ENCODE measurements around the gene ACOX2.

DNA sequence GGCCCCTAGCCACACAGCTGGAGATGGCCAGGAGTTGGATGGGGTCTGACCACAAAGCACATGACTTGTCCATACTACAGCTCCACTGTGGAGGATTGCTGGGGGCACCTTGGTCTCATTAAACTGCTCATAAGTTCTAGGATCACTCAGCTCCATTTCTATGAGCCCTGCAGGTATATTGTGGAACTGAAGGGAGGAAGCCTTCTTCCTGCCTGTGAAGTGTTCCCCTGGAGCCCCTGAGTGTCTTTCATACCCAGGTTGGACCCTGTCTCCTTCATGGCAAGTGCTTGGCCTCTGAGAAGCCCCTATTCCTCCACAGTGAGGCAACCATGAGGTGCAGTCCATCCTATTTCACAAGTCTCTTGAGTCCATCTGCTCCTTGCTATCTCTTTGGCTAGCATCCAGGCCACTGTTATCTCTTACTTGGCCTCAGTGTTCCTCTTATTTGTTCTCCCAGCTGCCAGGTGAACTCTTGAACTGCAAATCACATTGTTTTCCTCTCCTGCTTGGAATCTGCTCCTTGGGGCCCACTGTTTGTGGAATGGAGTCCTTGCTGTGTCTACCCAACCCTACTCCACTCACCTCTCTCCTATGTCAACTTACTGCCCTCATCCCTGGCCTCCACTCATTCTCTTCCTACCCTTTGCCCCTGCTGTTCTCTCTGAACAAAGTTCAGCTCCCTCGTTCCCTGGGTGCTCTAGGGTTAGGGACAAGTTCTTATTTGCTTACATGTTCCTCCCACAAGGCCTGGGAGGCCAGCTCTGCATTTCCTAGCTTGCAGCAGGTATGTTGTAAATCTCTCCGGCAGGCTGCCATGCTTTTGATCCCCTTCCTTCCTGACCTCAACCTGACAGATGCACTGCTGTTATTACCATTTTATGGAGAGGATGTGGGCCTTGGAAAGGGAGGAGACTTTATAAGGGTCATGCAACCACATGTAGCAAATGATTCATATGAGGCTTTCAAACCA lies 1.2 kb downstream of the ACOX2 start:
- TF ChIP-seq, protein P1, sequence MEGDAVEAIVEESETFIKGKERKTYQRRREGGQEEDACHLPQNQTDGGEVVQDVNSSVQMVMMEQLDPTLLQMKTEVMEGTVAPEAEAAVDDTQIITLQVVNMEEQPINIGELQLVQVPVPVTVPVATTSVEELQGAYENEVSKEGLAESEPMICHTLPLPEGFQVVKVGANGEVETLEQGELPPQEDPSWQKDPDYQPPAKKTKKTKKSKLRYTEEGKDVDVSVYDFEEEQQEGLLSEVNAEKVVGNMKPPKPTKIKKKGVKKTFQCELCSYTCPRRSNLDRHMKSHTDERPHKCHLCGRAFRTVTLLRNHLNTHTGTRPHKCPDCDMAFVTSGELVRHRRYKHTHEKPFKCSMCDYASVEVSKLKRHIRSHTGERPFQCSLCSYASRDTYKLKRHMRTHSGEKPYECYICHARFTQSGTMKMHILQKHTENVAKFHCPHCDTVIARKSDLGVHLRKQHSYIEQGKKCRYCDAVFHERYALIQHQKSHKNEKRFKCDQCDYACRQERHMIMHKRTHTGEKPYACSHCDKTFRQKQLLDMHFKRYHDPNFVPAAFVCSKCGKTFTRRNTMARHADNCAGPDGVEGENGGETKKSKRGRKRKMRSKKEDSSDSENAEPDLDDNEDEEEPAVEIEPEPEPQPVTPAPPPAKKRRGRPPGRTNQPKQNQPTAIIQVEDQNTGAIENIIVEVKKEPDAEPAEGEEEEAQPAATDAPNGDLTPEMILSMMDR (IDR thresholded peaks at IDR 0.05; ENCODE audit: low read depth, low read length, poor library complexity, severe bottlenecking) = no peak
- TF ChIP-seq EZH2phosphoT487 (IDR thresholded peaks at IDR 0.05; ENCODE audit: borderline replicate concordance, low read length) = no peak

All from DOHH2 (cell line).